ENCODE results near the gene CHD3. TPM values are rescaled to one million over a fixed set of nuclear protein-coding genes. Genes with fewer than 3 reads are reported as not detected.

CHD3 gene
- total and polyA plus RNA-seq, 2 of the 13 experiments (the other 11 are each of a cell fraction or from before 2014, with no cell fraction given) = 2.7 to 3.7 TPM

- TF ChIP-seq MLXIP (CRISPR knock-in tag; IDR thresholded peaks at IDR 0.05; ENCODE audit: borderline replicate concordance) (no peak), ISL2 (CRISPR knock-in tag; IDR thresholded peaks at IDR 0.05) (no peak), ZHX2 (IDR thresholded peaks at IDR 0.05; ENCODE audit: low read depth) (no peak), ZHX2 (CRISPR knock-in tag; IDR thresholded peaks at IDR 0.05; ENCODE audit: borderline replicate concordance) (no peak), TEF (CRISPR knock-in tag; IDR thresholded peaks at IDR 0.05) (no peak), PTBP1 (IDR thresholded peaks at IDR 0.05; ENCODE audit: low read depth, low read length, poor library complexity, severe bottlenecking) (no peak), ZFP1 (CRISPR knock-in tag; IDR thresholded peaks at IDR 0.05) (no peak), MAFF (IDR thresholded peaks at IDR 0.05; ENCODE audit: low read depth, low read length) (no peak), CAMTA2 (CRISPR knock-in tag; IDR thresholded peaks at IDR 0.05; ENCODE audit: borderline replicate concordance) (no peak), ZNF737 (CRISPR knock-in tag; IDR thresholded peaks at IDR 0.05; ENCODE audit: borderline replicate concordance) (0 out of 2 replicates have a peak, but pooled peaks have one; percentile 49), ZBTB21 (CRISPR knock-in tag; IDR thresholded peaks at IDR 0.05) (0 out of 2 replicates have a peak, but pooled peaks have one; percentile 12), ZNF331 (CRISPR knock-in tag; IDR thresholded peaks at IDR 0.05) (no peak)
- TF ChIP-seq, protein P1, sequence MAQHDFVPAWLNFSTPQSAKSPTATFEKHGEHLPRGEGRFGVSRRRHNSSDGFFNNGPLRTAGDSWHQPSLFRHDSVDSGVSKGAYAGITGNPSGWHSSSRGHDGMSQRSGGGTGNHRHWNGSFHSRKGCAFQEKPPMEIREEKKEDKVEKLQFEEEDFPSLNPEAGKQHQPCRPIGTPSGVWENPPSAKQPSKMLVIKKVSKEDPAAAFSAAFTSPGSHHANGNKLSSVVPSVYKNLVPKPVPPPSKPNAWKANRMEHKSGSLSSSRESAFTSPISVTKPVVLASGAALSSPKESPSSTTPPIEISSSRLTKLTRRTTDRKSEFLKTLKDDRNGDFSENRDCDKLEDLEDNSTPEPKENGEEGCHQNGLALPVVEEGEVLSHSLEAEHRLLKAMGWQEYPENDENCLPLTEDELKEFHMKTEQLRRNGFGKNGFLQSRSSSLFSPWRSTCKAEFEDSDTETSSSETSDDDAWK (CRISPR knock-in tag; IDR thresholded peaks at IDR 0.05) = no peak
- TF ChIP-seq, protein P2, sequence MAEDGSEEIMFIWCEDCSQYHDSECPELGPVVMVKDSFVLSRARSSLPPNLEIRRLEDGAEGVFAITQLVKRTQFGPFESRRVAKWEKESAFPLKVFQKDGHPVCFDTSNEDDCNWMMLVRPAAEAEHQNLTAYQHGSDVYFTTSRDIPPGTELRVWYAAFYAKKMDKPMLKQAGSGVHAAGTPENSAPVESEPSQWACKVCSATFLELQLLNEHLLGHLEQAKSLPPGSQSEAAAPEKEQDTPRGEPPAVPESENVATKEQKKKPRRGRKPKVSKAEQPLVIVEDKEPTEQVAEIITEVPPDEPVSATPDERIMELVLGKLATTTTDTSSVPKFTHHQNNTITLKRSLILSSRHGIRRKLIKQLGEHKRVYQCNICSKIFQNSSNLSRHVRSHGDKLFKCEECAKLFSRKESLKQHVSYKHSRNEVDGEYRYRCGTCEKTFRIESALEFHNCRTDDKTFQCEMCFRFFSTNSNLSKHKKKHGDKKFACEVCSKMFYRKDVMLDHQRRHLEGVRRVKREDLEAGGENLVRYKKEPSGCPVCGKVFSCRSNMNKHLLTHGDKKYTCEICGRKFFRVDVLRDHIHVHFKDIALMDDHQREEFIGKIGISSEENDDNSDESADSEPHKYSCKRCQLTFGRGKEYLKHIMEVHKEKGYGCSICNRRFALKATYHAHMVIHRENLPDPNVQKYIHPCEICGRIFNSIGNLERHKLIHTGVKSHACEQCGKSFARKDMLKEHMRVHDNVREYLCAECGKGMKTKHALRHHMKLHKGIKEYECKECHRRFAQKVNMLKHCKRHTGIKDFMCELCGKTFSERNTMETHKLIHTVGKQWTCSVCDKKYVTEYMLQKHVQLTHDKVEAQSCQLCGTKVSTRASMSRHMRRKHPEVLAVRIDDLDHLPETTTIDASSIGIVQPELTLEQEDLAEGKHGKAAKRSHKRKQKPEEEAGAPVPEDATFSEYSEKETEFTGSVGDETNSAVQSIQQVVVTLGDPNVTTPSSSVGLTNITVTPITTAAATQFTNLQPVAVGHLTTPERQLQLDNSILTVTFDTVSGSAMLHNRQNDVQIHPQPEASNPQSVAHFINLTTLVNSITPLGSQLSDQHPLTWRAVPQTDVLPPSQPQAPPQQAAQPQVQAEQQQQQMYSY (CRISPR knock-in tag; IDR thresholded peaks at IDR 0.05) = no peak
These were observed at the start of gene CHD3 (continued) for GRCh38 chr17:7888184-7888920.
